KMS-11 (cell line): ENCODE data around the gene C6orf52.

Experiments
- H2AFZ ChIP-seq: fragments of 200-600 bp; sonication (generic); 2 replicates; pipeline ENCODE4 v1.6.1; 2016; ENCODE audit warnings: antibody characterized with exemption, mixed run types, low read depth
- H3K27ac ChIP-seq: fragments of 200-600 bp; sonication (generic); 2 replicates; pipeline ENCODE4 v1.6.1; 2016; ENCODE audit warnings: mild to moderate bottlenecking, mixed run types
- H3K27me3 ChIP-seq: fragments of 200-600 bp; sonication (generic); 2 replicates; pipeline ENCODE4 v1.6.1; 2017; ENCODE audit warnings: mild to moderate bottlenecking, low read depth, mixed run types, moderate library complexity; ENCODE audit not compliant: insufficient read depth
- H3K36me3 ChIP-seq: fragments of 200-600 bp; sonication (generic); 2 replicates; pipeline ENCODE4 v1.6.1; 2017; ENCODE audit warnings: mild to moderate bottlenecking, mixed run types; ENCODE audit not compliant: insufficient read depth
- H3K4me1 ChIP-seq: fragments of 200-600 bp; sonication (generic); 2 replicates; pipeline ENCODE4 v1.6.1; 2016; ENCODE audit warnings: mild to moderate bottlenecking, low read depth, mixed run types; ENCODE audit not compliant: poor library complexity, severe bottlenecking
- H3K4me2 ChIP-seq: fragments of 200-600 bp; sonication (generic); 2 replicates; pipeline ENCODE4 v1.7.0; 2016; ENCODE audit warnings: mild to moderate bottlenecking, mixed run types
- H3K4me3 ChIP-seq: fragments of 200-600 bp; sonication (generic); IDR thresholded peaks from 2 replicates; pipeline ENCODE4 v1.6.1; 2017; ENCODE audit warnings: low read depth, low read length, mixed read lengths; ENCODE audit not compliant: insufficient read depth
- H3K79me2 ChIP-seq: fragments of 200-600 bp; sonication (generic); 2 replicates; pipeline ENCODE4 v1.6.1; 2016; ENCODE audit warnings: low read depth, mixed run types; ENCODE audit not compliant: insufficient read depth
- H3K9ac ChIP-seq: fragments of 200-600 bp; sonication (generic); 2 replicates; pipeline ENCODE4 v1.6.1; 2016; ENCODE audit warnings: mild to moderate bottlenecking, mixed run types
- H4K20me1 ChIP-seq: fragments of 200-600 bp; sonication (generic); 2 replicates; pipeline ENCODE4 v1.6.1; 2016; ENCODE audit warnings: mild to moderate bottlenecking, mixed run types; ENCODE audit not compliant: insufficient read depth
- CTCF ChIP-seq: fragments of 200-600 bp; sonication (generic); conservative IDR thresholded peaks from 2 replicates; pipeline ENCODE4 v1.6.1; 2017; ENCODE audit warnings: low read depth, mild to moderate bottlenecking, antibody characterized with exemption, low read length, moderate library complexity, mixed read lengths

C6orf52 gene

GRCh38 chr6:10686901-10687300, 7.5 kb downstream of the C6orf52 start:
- Histone ChIP-seq H3K9ac (no peak overlapping the region), H2AFZ (no peak overlapping the region), H3K4me2 (no peak overlapping the region), H3K4me3 (no peak overlapping the region), H3K79me2 (no peaks in the 10 kb centered on the region), H3K27ac (no peak overlapping the region), H3K27me3 (no peaks in the 10 kb centered on the region), H4K20me1 (no peaks in the 10 kb centered on the region), H3K36me3 (no peaks in the 10 kb centered on the region), H3K4me1 (no peaks in the 10 kb centered on the region)
- TF ChIP-seq CTCF = no peak

- no peak for TF ChIP-seq CTCF
- Histone ChIP-seq H3K4me2 (no peak overlapping the region), H3K27ac (no peak overlapping the region)
These were observed 9.1 kb downstream of the C6orf52 start for GRCh38 chr6:10685092-10685915.

GRCh38 chr6:10684618-10685017, 9.8 kb downstream of the C6orf52 start:
- no peaks in the 10 kb centered on the region for H3K36me3 ChIP-seq
- H3K4me1 ChIP-seq = no peaks in the 10 kb centered on the region
- H3K27me3 ChIP-seq = no peaks in the 10 kb centered on the region
- H2AFZ ChIP-seq = no peak overlapping the region
- no peak overlapping the region for H3K9ac ChIP-seq
- H3K79me2 ChIP-seq = no peaks in the 10 kb centered on the region
- TF ChIP-seq CTCF = no peak
- no peaks in the 10 kb centered on the region for H4K20me1 ChIP-seq
- H3K27ac ChIP-seq = no peak overlapping the region
- H3K4me2 ChIP-seq = no peak overlapping the region
- H3K4me3 ChIP-seq = no peak overlapping the region

More at GRCh38 chr6:10685092-10685915, 9.1 kb downstream of the C6orf52 start:
- no peaks in the 10 kb centered on the region for H3K4me1 ChIP-seq
- no peaks in the 10 kb centered on the region for H3K27me3 ChIP-seq
- no peaks in the 10 kb centered on the region for H4K20me1 ChIP-seq
- no peak overlapping the region for H3K9ac ChIP-seq
- no peaks in the 10 kb centered on the region for H3K36me3 ChIP-seq
- no peak overlapping the region for H3K4me3 ChIP-seq
- H3K79me2 ChIP-seq = no peaks in the 10 kb centered on the region
- no peak overlapping the region for H2AFZ ChIP-seq

- Histone ChIP-seq H3K4me1 (no peaks in the 10 kb centered on the region), H3K79me2 (no peaks in the 10 kb centered on the region), H3K4me2 (no peak overlapping the region), H3K36me3 (no peaks in the 10 kb centered on the region), H3K9ac (no peak overlapping the region), H3K4me3 (no peak overlapping the region), H4K20me1 (no peaks in the 10 kb centered on the region), H2AFZ (no peak overlapping the region), H3K27ac (no peak overlapping the region), H3K27me3 (no peaks in the 10 kb centered on the region)
- no peak for TF ChIP-seq CTCF
These were observed 11.9 kb downstream of the C6orf52 start for GRCh38 chr6:10682355-10682988.
